ENCODE data around the gene GPHN.

GPHN gene

GRCh38 chr14:67129768-67130167, 621.8 kb downstream of the GPHN start:
- no peak for TF ChIP-seq REST (IDR thresholded peaks at IDR 0.05; ENCODE audit: insufficient read depth in 1 of 2, low read depth in 2 of 2, low read length in 2 of 2)
- no peak for TF ChIP-seq TAF1 (IDR thresholded peaks at IDR 0.05; ENCODE audit: borderline replicate concordance, insufficient read depth, low read length)

- TF ChIP-seq FOXP2 (optimal IDR thresholded peaks at IDR 0.05; ENCODE audit: borderline replicate concordance, extremely low read depth, extremely low read length, insufficient read depth) (no peak), SIN3A (IDR thresholded peaks at IDR 0.05; ENCODE audit: borderline replicate concordance, insufficient read depth, low read length) (no peak), TAF1 (IDR thresholded peaks at IDR 0.05; ENCODE audit: borderline replicate concordance, insufficient read depth, low read length) (no peak), POLR2AphosphoS5 (IDR thresholded peaks at IDR 0.05; ENCODE audit: low read depth, low read length) (no peak), REST (IDR thresholded peaks at IDR 0.05; ENCODE audit: insufficient read depth in 1 of 2, low read depth in 2 of 2, low read length in 2 of 2) (no peak)
Measured at GRCh38 chr14:67131691-67132090, 623.7 kb downstream of the GPHN start.

- no peak for TF ChIP-seq SIN3A (IDR thresholded peaks at IDR 0.05; ENCODE audit: borderline replicate concordance, insufficient read depth, low read length)
- TF ChIP-seq POLR2AphosphoS5 (IDR thresholded peaks at IDR 0.05; ENCODE audit: low read depth, low read length) = no peak
- no peak for TF ChIP-seq FOXP2 (optimal IDR thresholded peaks at IDR 0.05; ENCODE audit: borderline replicate concordance, extremely low read depth, extremely low read length, insufficient read depth)
Measured at GRCh38 chr14:67133144-67133543, 625.2 kb downstream of the GPHN start.

- TF ChIP-seq FOXP2 (optimal IDR thresholded peaks at IDR 0.05; ENCODE audit: borderline replicate concordance, extremely low read depth, extremely low read length, insufficient read depth) = no peak
- TF ChIP-seq POLR2AphosphoS5 (IDR thresholded peaks at IDR 0.05; ENCODE audit: low read depth, low read length) = no peak
- TF ChIP-seq REST (IDR thresholded peaks at IDR 0.05; ENCODE audit: insufficient read depth in 1 of 2, low read depth in 2 of 2, low read length in 2 of 2) = no peak
- no peak for TF ChIP-seq TAF1 (IDR thresholded peaks at IDR 0.05; ENCODE audit: borderline replicate concordance, insufficient read depth, low read length)
- no peak for TF ChIP-seq SIN3A (IDR thresholded peaks at IDR 0.05; ENCODE audit: borderline replicate concordance, insufficient read depth, low read length)
Measured at GRCh38 chr14:67133595-67134441, 625.9 kb downstream of the GPHN start.

- TF ChIP-seq TAF1 (IDR thresholded peaks at IDR 0.05; ENCODE audit: borderline replicate concordance, insufficient read depth, low read length) = no peak
- no peak for TF ChIP-seq FOXP2 (optimal IDR thresholded peaks at IDR 0.05; ENCODE audit: borderline replicate concordance, extremely low read depth, extremely low read length, insufficient read depth)
- no peak for TF ChIP-seq SIN3A (IDR thresholded peaks at IDR 0.05; ENCODE audit: borderline replicate concordance, insufficient read depth, low read length)
- no peak for TF ChIP-seq REST (IDR thresholded peaks at IDR 0.05; ENCODE audit: insufficient read depth in 1 of 2, low read depth in 2 of 2, low read length in 2 of 2)
- no peak for TF ChIP-seq POLR2AphosphoS5 (IDR thresholded peaks at IDR 0.05; ENCODE audit: low read depth, low read length)
Measured at GRCh38 chr14:67137744-67138371, 629.9 kb downstream of the GPHN start.

Data from PFSK-1 (cell line).